Stimulated activated CD8-positive, alpha-beta memory T cell treated with anti-CD3 and anti-CD28 coated beads, Interleukin-7, amount 100 ng/mL, for 4 hours (primary cell): Measurements from ENCODE around the gene PTPRG.

Experiments
- DNase-seq, 2 donors: peaks; one replicate each; pipeline ENCODE4 v3.0.0-alpha.2; 2020; ENCODE audit warnings: low read depth in 2 of 2

Gene PTPRG

DNA sequence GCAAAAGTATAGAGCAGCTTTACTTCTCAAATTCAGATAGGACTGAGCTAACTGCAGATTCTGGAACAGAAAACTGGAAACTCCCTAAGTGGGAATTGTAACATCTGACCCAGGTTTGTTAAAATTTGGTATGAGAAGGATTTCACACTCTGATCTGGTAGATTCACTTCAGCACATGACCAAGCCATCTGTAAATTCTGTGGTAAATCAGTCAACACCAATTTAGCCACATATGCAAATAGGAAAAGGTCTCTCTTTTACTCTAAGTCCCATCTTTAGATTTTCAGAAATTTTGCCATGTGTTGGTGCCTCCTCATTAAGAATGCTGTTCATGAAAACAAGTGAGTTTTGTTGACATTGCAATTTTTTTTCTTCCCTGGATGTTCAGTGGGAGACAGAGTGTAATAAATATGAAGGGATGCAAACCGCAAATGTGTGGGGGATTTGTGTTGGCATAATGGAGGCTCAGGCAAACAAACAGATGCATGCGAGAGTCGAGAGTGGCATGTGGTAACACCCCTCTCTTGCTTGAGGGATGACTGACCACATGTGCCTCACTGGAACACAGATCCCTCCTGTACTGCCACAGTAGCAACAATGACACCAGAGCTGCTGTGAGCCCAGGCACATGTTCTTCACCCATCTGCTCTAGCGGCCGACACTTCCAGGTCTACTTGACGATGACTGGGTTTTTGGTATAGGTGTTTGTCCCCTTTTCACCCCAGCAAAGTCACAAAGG lies 665.4 kb downstream of the PTPRG start:
- DNase-seq, result no peak

DNA sequence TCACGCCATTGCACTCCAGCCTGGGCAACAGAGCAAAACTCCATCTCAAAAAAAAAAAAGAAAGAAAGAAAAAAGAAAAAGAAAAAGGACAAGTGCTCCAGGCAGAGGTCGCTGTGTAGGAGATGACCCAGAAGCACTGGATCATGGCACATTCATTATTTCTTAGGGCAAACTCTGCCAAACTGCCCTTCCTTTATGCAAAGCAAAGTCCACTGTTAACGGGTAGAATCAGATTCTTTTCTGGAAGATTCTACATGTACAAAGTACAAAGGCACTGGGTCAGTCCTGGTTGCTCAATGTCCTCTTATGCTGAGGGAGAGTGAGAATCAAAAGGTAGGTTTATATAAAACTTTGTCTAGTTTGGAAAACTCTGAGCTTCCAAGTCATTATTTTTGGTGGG lies 667.1 kb downstream of the PTPRG start:
- no peak for DNase-seq

- DNase-seq, result no peak
Measured at GRCh38 chr3:62229211-62229610, 667.8 kb downstream of the PTPRG start.

GRCh38 chr3:62229908-62230307 lies 668.5 kb downstream of the PTPRG start:
- DNase-seq, result no peak

DNA sequence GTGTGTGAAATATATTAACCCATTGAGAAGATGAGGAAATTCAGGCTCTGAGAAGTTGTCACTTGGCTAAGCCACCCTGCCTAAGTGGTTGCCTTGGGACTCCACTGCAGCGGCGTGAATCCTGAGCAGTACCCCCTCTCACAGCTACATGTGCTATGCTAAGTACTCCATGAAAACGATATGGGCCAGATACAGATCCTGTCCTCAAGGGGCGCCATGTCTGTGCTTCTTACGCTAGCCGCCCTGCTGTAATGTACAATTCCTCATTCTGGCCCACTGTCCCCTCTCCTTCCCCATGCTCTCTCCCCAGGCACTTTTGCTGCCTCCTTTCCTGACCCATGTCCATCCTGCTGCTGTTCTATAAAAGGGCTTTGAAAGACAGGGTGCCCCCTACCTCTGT lies 671.7 kb downstream of the PTPRG start:
- DNase-seq, result no peak

DNA sequence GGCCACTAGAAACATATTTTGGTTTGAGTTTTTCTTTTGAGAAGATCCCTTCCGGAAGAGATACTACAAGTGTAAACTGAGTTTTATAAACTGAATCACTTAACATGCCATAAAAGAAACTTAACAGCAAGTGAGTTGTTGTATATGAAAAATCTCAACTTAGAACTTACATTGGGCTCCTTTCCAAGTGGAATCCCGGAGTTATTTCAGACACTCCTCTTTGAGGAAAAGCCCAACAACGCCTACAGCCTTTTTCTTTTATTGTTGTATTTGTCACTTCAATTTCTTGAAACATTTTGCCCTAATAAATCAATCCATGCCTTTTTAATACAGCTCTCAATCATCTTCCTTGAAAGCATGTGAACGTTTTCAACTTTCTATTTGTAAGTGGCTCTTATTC lies 674.6 kb downstream of the PTPRG start:
- no peak for DNase-seq

- DNase-seq, result no peak
Measured at GRCh38 chr3:62237286-62237948, 676.0 kb downstream of the PTPRG start.

GRCh38 chr3:62238003-62238402 lies 676.6 kb downstream of the PTPRG start:
- no peak for DNase-seq

- DNase-seq, result no peak
Measured at GRCh38 chr3:62238431-62238830, 677.1 kb downstream of the PTPRG start.

GRCh38 chr3:62241279-62241678 lies 679.9 kb downstream of the PTPRG start:
- DNase-seq, result no peak

GRCh38 chr3:62242831-62243509 lies 681.6 kb downstream of the PTPRG start:
- no peak for DNase-seq

DNA sequence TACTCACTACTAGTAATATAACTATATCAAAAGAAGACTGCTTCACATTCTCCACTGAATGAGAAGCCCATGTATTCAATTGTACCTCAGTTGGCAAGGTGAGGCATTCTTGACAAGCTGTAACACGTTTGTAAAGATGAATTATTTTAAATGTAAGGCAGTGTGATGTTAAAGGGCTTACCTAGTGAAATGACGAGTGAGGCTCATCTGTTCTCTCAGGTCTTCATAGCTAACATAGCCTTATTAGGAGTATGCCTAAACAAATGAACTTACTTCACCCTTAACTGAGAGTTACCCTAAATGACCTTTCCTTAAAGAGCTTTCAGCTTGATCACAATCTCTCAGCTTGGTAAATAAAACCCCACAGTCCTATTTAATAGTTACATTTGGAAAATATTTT lies 684.7 kb downstream of the PTPRG start:
- DNase-seq, result no peak

GRCh38 chr3:62246985-62247384 lies 685.6 kb downstream of the PTPRG start:
- DNase-seq, result no peak

DNA sequence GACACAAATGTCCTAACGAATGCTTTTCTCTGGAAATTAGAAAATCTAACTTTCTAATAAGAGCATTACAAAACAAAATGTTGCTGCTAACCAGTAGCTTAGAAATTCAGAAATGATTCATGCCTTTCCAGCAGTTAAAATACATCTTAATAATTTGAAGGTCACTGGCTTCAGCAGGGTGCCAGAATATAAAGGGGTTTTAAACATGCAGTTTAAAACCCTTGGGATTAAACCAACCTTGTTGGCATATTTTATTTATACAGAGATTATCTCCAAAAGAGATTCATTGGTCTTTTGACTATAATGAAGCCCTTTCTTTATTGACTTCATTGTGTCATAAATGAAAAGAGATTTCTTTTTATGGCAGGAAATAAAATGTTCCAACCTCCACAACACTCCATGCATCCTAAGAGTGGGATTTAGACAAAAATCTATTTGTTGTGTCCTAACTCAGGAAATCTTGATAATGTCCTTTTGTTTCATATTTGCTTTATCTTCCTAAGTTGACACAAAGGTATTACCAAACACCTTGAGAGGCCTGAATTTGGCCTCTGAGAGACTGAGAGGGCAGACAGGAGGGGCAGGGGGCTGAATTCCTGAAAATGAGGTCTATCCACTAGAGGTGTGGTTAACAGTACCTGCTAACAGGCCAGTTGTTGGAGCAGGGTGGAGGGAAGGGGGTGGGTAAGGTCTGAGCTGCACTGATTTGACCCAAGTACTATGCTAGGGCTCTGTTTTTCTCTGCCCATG lies 687.5 kb downstream of the PTPRG start:
- DNase-seq, result no peak

DNA sequence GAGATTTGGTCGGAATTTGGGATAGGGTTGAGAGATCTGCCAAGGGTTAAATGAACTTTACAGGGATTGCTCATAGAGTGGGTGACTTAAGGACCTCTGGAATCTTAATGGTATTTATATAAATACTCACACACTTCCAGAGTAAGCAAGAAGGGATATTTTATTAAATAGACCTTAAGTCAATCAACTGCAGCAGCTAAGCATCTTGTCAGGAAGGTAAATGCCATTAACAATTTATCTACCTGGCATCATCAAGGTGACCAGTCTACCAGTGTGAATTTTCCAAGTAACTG lies 688.1 kb downstream of the PTPRG start:
- DNase-seq, result no peak

DNA sequence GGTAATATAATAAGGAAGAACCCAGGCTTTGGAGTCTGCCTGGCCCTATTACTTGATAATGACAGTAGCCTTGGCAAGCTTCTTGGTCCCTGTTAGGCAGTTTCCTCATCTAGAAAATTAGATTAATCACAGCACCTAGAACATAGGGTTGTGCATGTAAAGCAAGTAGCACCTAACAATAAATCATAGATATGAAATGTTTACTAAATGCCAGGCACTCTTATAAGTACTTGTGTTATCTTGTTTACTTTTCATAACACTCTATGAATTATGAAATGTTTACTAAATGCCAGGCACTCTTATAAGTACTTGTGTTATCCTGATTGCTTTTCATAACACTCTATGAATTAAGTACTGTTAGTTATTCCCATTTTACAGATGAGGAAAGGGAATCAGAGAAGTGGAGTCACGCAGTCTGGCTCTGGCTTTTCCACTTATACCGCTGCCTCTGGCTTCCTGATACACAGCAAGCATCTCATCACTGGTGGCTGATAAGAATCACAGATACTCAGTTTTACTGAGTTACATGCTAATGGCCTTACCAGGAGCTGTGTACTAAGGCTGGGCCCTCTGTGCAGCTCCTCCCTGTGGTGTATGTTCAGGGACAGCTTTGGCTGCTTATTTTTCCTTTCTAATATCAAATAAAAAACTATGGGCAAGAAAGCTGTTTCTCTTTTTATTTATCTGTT lies 688.6 kb downstream of the PTPRG start:
- no peak for DNase-seq

GRCh38 chr3:62252438-62253157 lies 691.2 kb downstream of the PTPRG start:
- DNase-seq, result no peak

DNA sequence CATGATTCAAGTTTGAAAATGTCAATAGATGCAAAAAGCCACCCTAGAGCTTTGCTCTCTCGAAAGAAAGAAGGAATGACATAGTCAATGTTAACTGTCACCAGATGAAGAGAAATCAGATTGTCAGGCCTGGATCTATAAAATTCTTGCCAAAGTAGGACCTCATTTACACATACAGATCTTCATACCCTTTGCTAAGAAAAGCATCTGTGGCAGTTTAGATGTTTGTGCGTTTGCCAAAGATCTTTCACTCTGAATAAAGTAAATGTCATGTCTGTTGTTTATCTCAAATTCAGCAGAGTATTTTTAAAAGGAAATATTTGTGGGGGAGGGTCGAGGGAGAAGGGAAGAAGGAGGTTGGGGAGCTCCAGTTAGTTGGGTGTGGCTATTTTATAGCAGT lies 692.6 kb downstream of the PTPRG start:
- DNase-seq, result no peak

DNA sequence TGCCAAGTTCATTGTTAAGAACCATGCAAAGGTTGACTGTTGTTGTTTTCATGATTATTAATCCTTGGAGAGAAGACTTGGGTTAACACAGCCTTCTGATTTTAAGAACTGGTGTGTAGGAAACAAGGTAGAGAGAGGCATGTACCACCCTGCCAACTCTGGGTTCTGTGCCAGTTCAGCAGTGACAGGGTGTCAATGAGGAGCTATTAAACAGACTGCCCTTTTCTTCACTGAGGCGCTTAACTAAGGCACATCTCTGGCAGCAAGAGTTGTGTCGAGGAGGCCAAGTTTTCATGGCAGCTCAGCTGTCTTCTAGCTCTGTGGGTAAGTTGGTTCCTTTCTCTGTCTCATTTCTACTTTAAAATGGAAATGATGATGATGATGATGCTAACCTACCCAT lies 694.4 kb downstream of the PTPRG start:
- DNase-seq, result no peak

DNA sequence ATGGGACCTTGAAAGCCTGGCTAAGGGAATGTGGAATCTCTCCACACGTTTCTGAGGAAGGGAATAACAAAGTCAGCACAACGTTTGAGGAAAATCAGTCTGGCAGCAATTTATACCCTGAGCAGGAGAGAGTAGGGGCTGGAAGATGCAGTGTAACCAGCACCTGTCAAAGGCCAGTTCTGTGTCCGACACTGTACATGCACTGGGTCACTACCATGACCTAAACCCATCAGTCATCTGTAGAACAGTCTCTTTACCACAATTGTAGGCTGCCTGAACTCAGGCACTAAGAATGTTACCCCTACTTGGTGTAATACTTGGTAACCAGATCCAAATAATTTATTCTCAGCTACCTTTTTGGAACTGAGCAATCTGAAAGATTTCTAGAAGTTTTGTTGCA lies 698.6 kb downstream of the PTPRG start:
- DNase-seq, result no peak

DNA sequence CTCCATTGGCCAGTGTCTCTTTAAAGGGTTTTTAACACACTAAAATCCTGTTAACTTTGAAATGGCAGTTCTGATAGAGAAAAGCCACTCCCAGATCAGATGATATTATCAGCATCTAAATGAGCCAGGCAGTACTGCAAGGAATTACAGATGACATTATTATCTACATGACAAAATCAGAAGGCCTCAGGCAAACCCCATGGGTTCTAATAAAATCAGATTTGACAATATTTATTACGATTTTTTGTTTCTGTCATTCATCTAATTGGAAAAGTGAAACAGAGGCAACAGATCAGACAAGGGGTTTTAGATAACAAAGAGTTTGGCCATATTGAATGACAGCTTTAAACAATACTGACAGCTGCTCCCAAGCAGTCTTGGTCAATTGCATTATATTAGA lies 699.3 kb downstream of the PTPRG start:
- DNase-seq, result no peak
